C4-2B (cell line): ENCODE results near the gene TMEM98.

ENCODE experiments used
- H3K27ac ChIP-seq: fragments of 450-650 bp; 2 replicates; pipeline ENCODE4 v1.5.1; 2017
- CTCF ChIP-seq: fragments of 450-650 bp; conservative IDR thresholded peaks from 2 replicates; pipeline ENCODE4 v1.5.1; 2017; ENCODE audit warnings: mild to moderate bottlenecking
- ZFX ChIP-seq: fragments of 450-650 bp; IDR thresholded peaks from 2 replicates; pipeline ENCODE4 v1.6.1; 2017

Gene TMEM98

GRCh38 chr17:32894245-32894644 lies 33.7 kb upstream of the TMEM98 start:
- no peak for TF ChIP-seq ZFX
- TF ChIP-seq CTCF: no peak
- no peak overlapping the region for H3K27ac ChIP-seq

- TF ChIP-seq CTCF (no peak), ZFX (no peak)
These were observed 31.2 kb upstream of the TMEM98 start for GRCh38 chr17:32896647-32897258.

GRCh38 chr17:32899236-32900013 lies 28.5 kb upstream of the TMEM98 start:
- no peak for TF ChIP-seq CTCF
- TF ChIP-seq ZFX: no peak
- H3K27ac ChIP-seq: no peak overlapping the region

More at GRCh38 chr17:32896647-32897258, 31.2 kb upstream of the TMEM98 start:
- H3K27ac ChIP-seq: no peak overlapping the region

- no peak overlapping the region for H3K27ac ChIP-seq
- no peak for TF ChIP-seq CTCF
These were observed 26.2 kb upstream of the TMEM98 start for GRCh38 chr17:32901743-32902142.

- no peak overlapping the region for H3K27ac ChIP-seq
- TF ChIP-seq ZFX: no peak
- no peak for TF ChIP-seq CTCF
These were observed 23.9 kb upstream of the TMEM98 start for GRCh38 chr17:32903774-32904673.

GRCh38 chr17:32904891-32905290 lies 23.1 kb upstream of the TMEM98 start:
- no peak for TF ChIP-seq ZFX
- TF ChIP-seq CTCF: no peak
- H3K27ac ChIP-seq: no peak overlapping the region

GRCh38 chr17:32907583-32907982 lies 20.4 kb upstream of the TMEM98 start:
- TF ChIP-seq CTCF (no peak), ZFX (no peak)
- no peak overlapping the region for H3K27ac ChIP-seq
